H1 (cell line): Measurements from ENCODE around the gene GALNT6. TPM values are rescaled to one million over a fixed set of nuclear protein-coding genes. Genes with fewer than 3 reads are reported as not detected.

Experiments used
- CHD7 ChIP-seq: fragments of 300-600 bp; sonication (generic); IDR thresholded peaks from 2 replicates; pipeline ENCODE4 v1.7.1; 2012; ENCODE audit warnings: low read length, moderate library complexity, mild to moderate bottlenecking, inconsistent platforms; ENCODE audit not compliant: insufficient replicate concordance
- EGR1 ChIP-seq: IDR thresholded peaks from 2 replicates; pipeline ENCODE4 v1.6.1; 2011; ENCODE audit warnings: low read depth, low read length, borderline replicate concordance
- EZH2 ChIP-seq: fragments of 200-600 bp; sonication (generic); IDR thresholded peaks from 2 replicates; pipeline ENCODE4 v1.7.1; 2012; ENCODE audit warnings: low read depth, mild to moderate bottlenecking, moderate library complexity, low read length, inconsistent platforms; ENCODE audit not compliant: severe bottlenecking
- HDAC6 ChIP-seq: IDR thresholded peaks from one replicate; pipeline ENCODE4 v1.7.1; 2012; ENCODE audit warnings: low read depth, mild to moderate bottlenecking, inconsistent platforms, low read length, moderate library complexity
- KDM4A ChIP-seq: IDR thresholded peaks from one replicate; pipeline ENCODE4 v1.7.1; 2012; ENCODE audit warnings: low read depth, mild to moderate bottlenecking, moderate library complexity, low read length, inconsistent platforms; ENCODE audit not compliant: severe bottlenecking
- MAFK ChIP-seq: IDR thresholded peaks from 2 replicates; pipeline ENCODE4 v1.6.1; 2012; ENCODE audit warnings: low read depth, mild to moderate bottlenecking, improper control_type of control experiment, low read length
- RFX5 ChIP-seq: IDR thresholded peaks from 2 replicates; pipeline ENCODE4 v1.6.1; 2011; ENCODE audit warnings: low read depth, low read length, improper control_type of control experiment, borderline replicate concordance
- SIN3A ChIP-seq, 2 experiments: IDR thresholded peaks in 1 of 2; conservative IDR thresholded peaks in 1 of 2; 2 replicates each; pipeline ENCODE4 v1.6.1; 2011 to 2012; ENCODE audit warnings: low read length in 2 of 2, improper control_type of control experiment in 1 of 2, low read depth in 1 of 2, mild to moderate bottlenecking in 1 of 2
- SP2 ChIP-seq: IDR thresholded peaks from 2 replicates; pipeline ENCODE4 v1.6.1; 2012; ENCODE audit warnings: mild to moderate bottlenecking, low read length, inconsistent platforms
- polyA plus RNA-seq, 7 experiments: library from polyadenylated mRNA; depleted of rRNA in 3 of 7; stranded (reverse) in 5 of 7; unstranded in 2 of 7; fragments of >200 nt in 5 of 7; fragments of 200-250 nt in 2 of 7; gene quantifications; 1 replicate in 5 of 7; 2 replicates in 1 of 7; 4 replicates in 1 of 7; pipeline versions ENCODE4 v1.2.1 to v1.2.3, GENCODE V29; 2011 to 2013; ENCODE audit warnings: missing spikeins in 2 of 7, mixed read lengths in 2 of 7
- total RNA-seq: library from RNA; stranded (reverse); fragmentation: NEBNext Ultra II Directional; extraction: Animal tissue kit (Norgen Biotek cat#: 25700); gene quantifications from 2 replicates; pipeline ENCODE4 v1.2.1, GENCODE V29; 2021

Gene GALNT6
- total and polyA plus RNA-seq, 2 of the 8 experiments (the other 6 are each of a cell fraction or from before 2014, with no cell fraction given) = 5.8 to 10.7 TPM

DNA sequence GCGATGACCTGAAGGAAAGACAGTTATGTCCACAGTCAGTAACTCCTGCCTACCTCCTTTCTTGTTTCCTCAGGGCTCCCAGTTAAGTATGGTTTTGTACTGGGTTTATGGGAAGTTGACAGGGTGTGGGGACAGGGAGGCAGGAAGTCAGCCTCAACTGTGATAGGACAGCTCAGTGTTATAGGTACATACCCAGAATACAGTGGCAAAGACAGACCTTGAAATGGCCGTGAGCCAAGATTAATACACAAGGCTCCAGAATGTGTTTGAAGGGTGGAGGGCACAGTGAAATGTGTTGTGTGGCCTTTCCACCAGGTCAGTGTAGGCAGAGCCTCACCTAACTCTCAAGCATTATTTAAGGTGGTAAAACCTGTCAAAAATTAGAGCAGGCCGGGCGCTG, 62.6 kb downstream of the GALNT6 start (continued):
- no peak for TF ChIP-seq CHD7
- no peak for TF ChIP-seq EGR1
- no peak for TF ChIP-seq RFX5
- TF ChIP-seq MAFK = no peak
- TF ChIP-seq EZH2 = no peak
- no peak for TF ChIP-seq SP2
- TF ChIP-seq KDM4A = no peak
- TF ChIP-seq SIN3A (conservative IDR thresholded peaks at IDR 0.05 in 1 of 2, IDR thresholded peaks at IDR 0.05 in 1 of 2; ENCODE audit: low read depth in 1 of 2, low read length in 2 of 2) = no peak
- no peak for TF ChIP-seq HDAC6
